ENCODE data around the gene U2AF2. TPM values are rescaled to one million over a fixed set of nuclear protein-coding genes. Genes with fewer than 3 reads are reported as not detected.
A peak's percentile ranks its signal among the peaks of the same experiment; 100 is the strongest.

Gene U2AF2
- total RNA-seq, 2 experiments from 2014 or later = 239 to 281 TPM

GRCh38 chr19:55615543-55616394 is 39.1 kb upstream of the U2AF2 start:
- no peak overlapping the region for H3K27ac Mint-ChIP-seq
- H3K4me3 Mint-ChIP-seq = no peak overlapping the region
- H3K9me3 Mint-ChIP-seq = no peaks in the 10 kb centered on the region
- no peaks in the 10 kb centered on the region for H3K27me3 Mint-ChIP-seq
- H3K36me3 Mint-ChIP-seq (ENCODE audit: low read depth) = peaks cover 26% of the 10 kb centered on the region
- ChIA-PET POLR2A (no interaction called here), CTCF (interaction anchor here (0.7 to 1.0 kb wide), 2 partner anchors 9 to 162 kb away, joined by 3 read pairs; no protein-coding TSS in a partner anchor)
- H3K4me1 Mint-ChIP-seq = peaks cover 16% of the 10 kb centered on the region
- no peak for DNase-seq

GRCh38 chr19:55616395-55616875 is 38.4 kb upstream of the U2AF2 start:
- ChIA-PET POLR2A (no interaction called here), CTCF (interaction anchor here (0.7 kb wide), 1 partner anchor 163 kb away, joined by 3 read pairs; no protein-coding TSS in a partner anchor)
- DNase-seq = no peak
- no peaks in the 10 kb centered on the region for H3K27me3 Mint-ChIP-seq
- no peak overlapping the region for H3K27ac Mint-ChIP-seq
- H3K4me1 Mint-ChIP-seq = peaks cover 18% of the 10 kb centered on the region
- peaks cover 26% of the 10 kb centered on the region for H3K36me3 Mint-ChIP-seq (ENCODE audit: low read depth)
- no peaks in the 10 kb centered on the region for H3K9me3 Mint-ChIP-seq
- no peak overlapping the region for H3K4me3 Mint-ChIP-seq

- H3K27me3 Mint-ChIP-seq = no peaks in the 10 kb centered on the region
- H3K36me3 Mint-ChIP-seq (ENCODE audit: low read depth) = peaks cover 26% of the 10 kb centered on the region
- no peaks in the 10 kb centered on the region for H3K9me3 Mint-ChIP-seq
- DNase-seq = no peak
- CTCF ChIA-PET = interaction anchor here (0.7 to 4.8 kb wide), 3 partner anchors 11 to 98 kb away, joined by 3 to 30 read pairs (median 4); partner anchors contain the start of gene ZNF865
- H3K27ac Mint-ChIP-seq = peak overlapping the region; percentile 36
- POLR2A ChIA-PET = no interaction called here
- H3K4me1 Mint-ChIP-seq = peaks cover 17% of the 10 kb centered on the region
- no peak overlapping the region for H3K4me3 Mint-ChIP-seq
These were observed 37.4 kb upstream of the U2AF2 start for GRCh38 chr19:55617426-55617825.

GRCh38 chr19:55618426-55618825 is 36.4 kb upstream of the U2AF2 start:
- DNase-seq = no peak
- CTCF ChIA-PET = interaction anchor here (1.2 to 4.8 kb wide), 2 partner anchors 12 to 99 kb away, joined by 4 to 30 read pairs; partner anchors contain the start of gene ZNF865
- Mint-ChIP-seq H3K4me3 (no peak overlapping the region), H3K27me3 (no peaks in the 10 kb centered on the region), H3K9me3 (no peaks in the 10 kb centered on the region), H3K4me1 (peaks cover 20% of the 10 kb centered on the region), H3K27ac (no peak overlapping the region), H3K36me3 (ENCODE audit: low read depth) (peaks cover 19% of the 10 kb centered on the region)
- POLR2A ChIA-PET = no interaction called here

GRCh38 chr19:55619286-55619685 is 35.5 kb upstream of the U2AF2 start:
- Mint-ChIP-seq H3K36me3 (ENCODE audit: low read depth) (peaks cover 21% of the 10 kb centered on the region), H3K4me1 (peaks cover 26% of the 10 kb centered on the region), H3K27ac (no peak overlapping the region), H3K4me3 (no peak overlapping the region), H3K27me3 (no peaks in the 10 kb centered on the region), H3K9me3 (peaks cover 3% of the 10 kb centered on the region)
- ChIA-PET POLR2A (no interaction called here), CTCF (interaction anchor here (4.8 kb wide), 1 partner anchor 13 kb away, joined by 30 read pairs; the partner anchor contains the start of gene ZNF865)
- DNase-seq = no peak

GRCh38 chr19:55620410-55621204 is 34.2 kb upstream of the U2AF2 start:
- H3K36me3 Mint-ChIP-seq (ENCODE audit: low read depth) = peaks cover 19% of the 10 kb centered on the region
- ChIA-PET POLR2A (interaction anchor here (0.6 kb wide), 1 partner anchor 117 kb away, joined by 3 read pairs; no protein-coding TSS in a partner anchor), CTCF (interaction anchor here (0.9 to 4.8 kb wide), 3 partner anchors 11 to 117 kb away, joined by 3 to 30 read pairs (median 3); partner anchors contain the start of gene ZNF865)
- no peaks in the 10 kb centered on the region for H3K27me3 Mint-ChIP-seq
- DNase-seq = no peak
- peaks cover 35% of the 10 kb centered on the region for H3K4me1 Mint-ChIP-seq
- no peak overlapping the region for H3K4me3 Mint-ChIP-seq
- peaks cover 3% of the 10 kb centered on the region for H3K9me3 Mint-ChIP-seq
- H3K27ac Mint-ChIP-seq = no peak overlapping the region

GRCh38 chr19:55621205-55621672 is 33.6 kb upstream of the U2AF2 start:
- Mint-ChIP-seq H3K4me1 (peaks cover 40% of the 10 kb centered on the region), H3K9me3 (peaks cover 3% of the 10 kb centered on the region), H3K27ac (no peak overlapping the region), H3K36me3 (ENCODE audit: low read depth) (peaks cover 19% of the 10 kb centered on the region), H3K4me3 (no peak overlapping the region), H3K27me3 (no peaks in the 10 kb centered on the region)
- ChIA-PET CTCF (interaction anchor here (0.9 to 4.8 kb wide), 3 partner anchors 10 to 117 kb away, joined by 3 to 30 read pairs (median 3); partner anchors contain the start of gene ZNF865), POLR2A (interaction anchor here (0.6 kb wide), 1 partner anchor 117 kb away, joined by 3 read pairs; no protein-coding TSS in a partner anchor)
- no peak for DNase-seq

- Mint-ChIP-seq H3K36me3 (ENCODE audit: low read depth) (peaks cover 16% of the 10 kb centered on the region), H3K27ac (no peak overlapping the region), H3K4me1 (peaks cover 45% of the 10 kb centered on the region), H3K9me3 (peaks cover 3% of the 10 kb centered on the region), H3K27me3 (peaks cover under 1% of the 10 kb centered on the region), H3K4me3 (no peak overlapping the region)
- ChIA-PET CTCF (interaction anchor here (1.7 to 4.8 kb wide), 2 partner anchors 15 to 16 kb away, joined by 6 to 30 read pairs; partner anchors contain the start of gene ZNF865), POLR2A (no interaction called here)
- DNase-seq = no peak
These were observed 33.1 kb upstream of the U2AF2 start for GRCh38 chr19:55621673-55622231.

GRCh38 chr19:55622242-55622969 is 32.4 kb upstream of the U2AF2 start:
- Mint-ChIP-seq H3K36me3 (ENCODE audit: low read depth) (peaks cover 12% of the 10 kb centered on the region), H3K9me3 (peaks cover 3% of the 10 kb centered on the region), H3K4me3 (no peak overlapping the region), H3K4me1 (peaks cover 52% of the 10 kb centered on the region), H3K27ac (no peak overlapping the region), H3K27me3 (peaks cover 3% of the 10 kb centered on the region)
- CTCF ChIA-PET = interaction anchor here (0.6 to 1.7 kb wide), 3 partner anchors 16 to 369 kb away, joined by 3 to 6 read pairs (median 5); partner anchors contain the start of genes FIZ1 and ZNF865
- POLR2A ChIA-PET = no interaction called here
- no peak for DNase-seq

- ChIA-PET CTCF (interaction anchor here (0.6 to 4.7 kb wide), 5 partner anchors 11 to 370 kb away, joined by 3 to 19 read pairs (median 6); partner anchors contain the start of genes FIZ1 and ZNF865), POLR2A (no interaction called here)
- H3K9me3 Mint-ChIP-seq = peaks cover 3% of the 10 kb centered on the region
- H3K27ac Mint-ChIP-seq = no peak overlapping the region
- DNase-seq = no peak
- peaks cover 8% of the 10 kb centered on the region for H3K36me3 Mint-ChIP-seq (ENCODE audit: low read depth)
- no peak overlapping the region for H3K4me3 Mint-ChIP-seq
- H3K4me1 Mint-ChIP-seq = peaks cover 57% of the 10 kb centered on the region
- H3K27me3 Mint-ChIP-seq = peaks cover 8% of the 10 kb centered on the region
These were observed 31.7 kb upstream of the U2AF2 start for GRCh38 chr19:55623130-55623529.

- Mint-ChIP-seq H3K4me3 (peak overlapping the region; percentile 91), H3K9me3 (peaks cover 3% of the 10 kb centered on the region), H3K4me1 (peaks cover 57% of the 10 kb centered on the region), H3K36me3 (ENCODE audit: low read depth) (peaks cover 8% of the 10 kb centered on the region), H3K27me3 (peaks cover 8% of the 10 kb centered on the region), H3K27ac (no peak overlapping the region)
- POLR2A ChIA-PET = no interaction called here
- no peak for DNase-seq
- CTCF ChIA-PET = interaction anchor here (0.9 to 4.7 kb wide), 6 partner anchors 10 to 322 kb away, joined by 3 to 19 read pairs (median 5); partner anchors contain the start of genes FIZ1 and ZNF865
These were observed 31.3 kb upstream of the U2AF2 start for GRCh38 chr19:55623561-55623960.

All from activated CD4-positive, alpha-beta T cell treated with anti-CD3 and anti-CD28 coated beads, Interleukin-2, amount 10 ng/mL, durations not matched to agents 7 days and 5 days (primary cell).